IMR-90 (cell line): ENCODE data around the gene NRN1. TPM values are rescaled to one million over a fixed set of nuclear protein-coding genes. Genes with fewer than 3 reads are reported as not detected.

Source experiments
- ATAC-seq: fragments of 200-7000 bp; cut with Tn5 transposase; 2 replicates; pipeline ENCODE4 v1.9.1; 2020; ENCODE audit warnings: low read depth, mild to moderate bottlenecking, moderate library complexity
- BruUV-seq: library from RNA; stranded (reverse); fragments of 400-500 nt; replicated peaks from 2 replicates; lab custom pipeline; 2021; lab: Mats Ljungman, UMichigan
- CTCF ChIA-PET: fragments of 300-600 bp; formaldehyde crosslinking; extraction: SDS; loops from one replicate; lab custom pipeline; 2021; ENCODE audit warnings: antibody characterized with exemption; lab: Yijun Ruan, JAX
- POLR2A ChIA-PET: fragments of 300-600 bp; sonication (Branson Sonifier 250); formaldehyde crosslinking; loops from one replicate; lab custom pipeline; 2022; ENCODE audit warnings: antibody characterized with exemption; ENCODE audit not compliant: unreplicated experiment; lab: Charles Lee
- DNase-seq: peaks from one replicate; pipeline ENCODE4 v3.0.0; 2013
- H2AFZ ChIP-seq: replicated peaks from 2 replicates; pipeline ENCODE3; 2013; ENCODE audit warnings: low read length, mild to moderate bottlenecking; ENCODE audit not compliant: poor library complexity
- H2AK5ac ChIP-seq: 2 replicates; pipeline ENCODE4 v1.6.1; 2013; ENCODE audit warnings: low read depth, low read length, inconsistent platforms
- H2AK9ac ChIP-seq: replicated peaks from 2 replicates; pipeline ENCODE3; 2013; ENCODE audit warnings: mild to moderate bottlenecking, low read depth, low read length, moderate library complexity; ENCODE audit not compliant: poor library complexity
- H2BK120ac ChIP-seq: 2 replicates; pipeline ENCODE4 v1.6.1; 2013; ENCODE audit warnings: low read depth, low read length, inconsistent platforms
- H2BK15ac ChIP-seq: 3 replicates; pipeline ENCODE4 v1.6.1; 2013; ENCODE audit warnings: low read depth, low read length, inconsistent platforms
- H2BK20ac ChIP-seq: 2 replicates; pipeline ENCODE4 v1.6.1; 2013; ENCODE audit warnings: low read depth, mild to moderate bottlenecking, inconsistent platforms, low read length, moderate library complexity
- H2BK5ac ChIP-seq: 2 replicates; pipeline ENCODE4 v1.6.1; 2013; ENCODE audit warnings: mild to moderate bottlenecking, low read depth, low read length, inconsistent platforms; ENCODE audit not compliant: poor library complexity, severe bottlenecking
- H3K14ac ChIP-seq: replicated peaks from 2 replicates; pipeline ENCODE4 v1.6.1; 2013; ENCODE audit warnings: low read depth, low read length, inconsistent platforms
- H3K18ac ChIP-seq: 2 replicates; pipeline ENCODE4 v1.6.1; 2013; ENCODE audit warnings: low read depth, low read length, control low read depth
- H3K23ac ChIP-seq: 2 replicates; pipeline ENCODE4 v1.6.1; 2013; ENCODE audit warnings: low read depth, low read length, inconsistent platforms
- H3K27ac ChIP-seq: 2 replicates; pipeline ENCODE4 v1.5.1; 2013; ENCODE audit warnings: mild to moderate bottlenecking, control low read depth, low read length; ENCODE audit not compliant: insufficient read depth
- H3K27me3 ChIP-seq: 2 replicates; pipeline ENCODE4 v1.6.1; 2013; ENCODE audit warnings: low read length; ENCODE audit not compliant: control insufficient read depth, insufficient read depth
- H3K36me3 ChIP-seq: 2 replicates; pipeline ENCODE4 v1.6.1; 2013; ENCODE audit warnings: low read length, mixed read lengths; ENCODE audit not compliant: control insufficient read depth, insufficient read depth
- H3K4ac ChIP-seq: 2 replicates; pipeline ENCODE4 v1.6.1; 2013; ENCODE audit warnings: low read depth, low read length, inconsistent platforms
- H3K4me1 ChIP-seq: 2 replicates; pipeline ENCODE4 v1.6.1; 2013; ENCODE audit warnings: low read length, mixed read lengths; ENCODE audit not compliant: control insufficient read depth, insufficient read depth
- H3K4me2 ChIP-seq: 2 replicates; pipeline ENCODE4 v1.6.1; 2013; ENCODE audit warnings: low read depth, mild to moderate bottlenecking, control low read depth, low read length, moderate library complexity
- H3K4me3 ChIP-seq: 2 replicates; pipeline ENCODE4 v1.5.1; 2013; ENCODE audit warnings: low read depth, mild to moderate bottlenecking, control low read depth, low read length, moderate library complexity; ENCODE audit not compliant: insufficient read depth
- H3K56ac ChIP-seq: 2 replicates; pipeline ENCODE4 v1.6.1; 2013; ENCODE audit warnings: low read length, inconsistent platforms; ENCODE audit not compliant: insufficient read depth; ENCODE audit errors: extremely low read depth
- H3K79me1 ChIP-seq, 2 experiments: 2 replicates each; pipeline ENCODE4 v1.6.1; 2013; ENCODE audit warnings: low read length in 2 of 2, inconsistent platforms in 1 of 2, low read depth in 1 of 2
- H3K9ac ChIP-seq: 2 replicates; pipeline ENCODE4 v1.6.1; 2013; ENCODE audit warnings: low read depth, low read length, control low read depth
- H3K9me1 ChIP-seq: 2 replicates; pipeline ENCODE4 v1.6.1; 2013; ENCODE audit warnings: low read length, inconsistent platforms; ENCODE audit not compliant: insufficient read depth
- H3K9me3 ChIP-seq: 2 replicates; pipeline ENCODE4 v1.6.1; 2013; ENCODE audit warnings: low read length; ENCODE audit not compliant: control insufficient read depth, insufficient read depth
- H4K20me1 ChIP-seq: 2 replicates; pipeline ENCODE4 v1.6.1; 2013; ENCODE audit warnings: low read length, inconsistent platforms; ENCODE audit not compliant: insufficient read depth
- H4K5ac ChIP-seq: 2 replicates; pipeline ENCODE4 v1.6.1; 2013; ENCODE audit warnings: mild to moderate bottlenecking, low read depth, low read length, control low read depth
- H4K8ac ChIP-seq, 2 experiments: 2 replicates each; pipeline ENCODE4 v1.6.1; 2013; ENCODE audit warnings: low read depth in 2 of 2, low read length in 2 of 2, control low read depth in 1 of 2, inconsistent platforms in 1 of 2
- H4K91ac ChIP-seq: 2 replicates; pipeline ENCODE4 v1.6.1; 2013; ENCODE audit warnings: low read depth, low read length, inconsistent platforms; ENCODE audit not compliant: insufficient read depth
- CEBPB ChIP-seq: IDR thresholded peaks from 2 replicates; pipeline ENCODE4 v1.6.1; 2012; ENCODE audit warnings: low read depth, low read length, improper control_type of control experiment
- RAD21 ChIP-seq: IDR thresholded peaks from 2 replicates; pipeline ENCODE4 v1.6.1; 2012; ENCODE audit warnings: low read length, improper control_type of control experiment
- WGBS, 2 experiments: methylation state at CpG; one replicate each; pipeline versions ENCODE4 v1.1.5 to v1.1.7; 2013; ENCODE audit warnings: missing lambda C conversion rate in 2 of 2; ENCODE audit not compliant: insufficient read length in 1 of 2; ENCODE audit errors: extremely low coverage in 2 of 2; 5-methylcytosine and 5-hydroxymethylcytosine counted together
- dilution Hi-C: fragments of 300-500 bp; cut with HindIII; formaldehyde crosslinking; loops from one replicate; pipeline ENCODE4 v1.14.3; 2018; ENCODE audit warnings: low sequenced_read_pairs; ENCODE audit not compliant: unreplicated experiment
- in situ Hi-C: fragments of 300-500 bp; cut with MboI; formaldehyde crosslinking; loops from 3 replicates; pipeline ENCODE4 v1.14.3; 2019; ENCODE audit warnings: low sequenced_read_pairs, inconsistent platforms, mixed read lengths
- intact Hi-C: fragments of 100-400 bp; cut with micrococcal nuclease; formaldehyde crosslinking; loops from 2 replicates; pipeline ENCODE4 v1.10.0; 2022
- polyA plus RNA-seq, 3 experiments: library from polyadenylated mRNA; depleted of rRNA; stranded (reverse); fragments of >200 nt; gene quantifications; 2 replicates each; pipeline ENCODE4 v1.2.3, GENCODE V29; 2012; ENCODE audit warnings: low replicate concordance in 1 of 3
- total RNA-seq: library from RNA; depleted of rRNA; stranded (reverse); fragments of >200 nt; gene quantifications from 2 replicates; pipeline ENCODE4 v1.2.3, GENCODE V29; 2012

NRN1 gene
- total and polyA plus RNA-seq, 2 of the 4 experiments (the other 2 are of a cell fraction), result not detected

DNA sequence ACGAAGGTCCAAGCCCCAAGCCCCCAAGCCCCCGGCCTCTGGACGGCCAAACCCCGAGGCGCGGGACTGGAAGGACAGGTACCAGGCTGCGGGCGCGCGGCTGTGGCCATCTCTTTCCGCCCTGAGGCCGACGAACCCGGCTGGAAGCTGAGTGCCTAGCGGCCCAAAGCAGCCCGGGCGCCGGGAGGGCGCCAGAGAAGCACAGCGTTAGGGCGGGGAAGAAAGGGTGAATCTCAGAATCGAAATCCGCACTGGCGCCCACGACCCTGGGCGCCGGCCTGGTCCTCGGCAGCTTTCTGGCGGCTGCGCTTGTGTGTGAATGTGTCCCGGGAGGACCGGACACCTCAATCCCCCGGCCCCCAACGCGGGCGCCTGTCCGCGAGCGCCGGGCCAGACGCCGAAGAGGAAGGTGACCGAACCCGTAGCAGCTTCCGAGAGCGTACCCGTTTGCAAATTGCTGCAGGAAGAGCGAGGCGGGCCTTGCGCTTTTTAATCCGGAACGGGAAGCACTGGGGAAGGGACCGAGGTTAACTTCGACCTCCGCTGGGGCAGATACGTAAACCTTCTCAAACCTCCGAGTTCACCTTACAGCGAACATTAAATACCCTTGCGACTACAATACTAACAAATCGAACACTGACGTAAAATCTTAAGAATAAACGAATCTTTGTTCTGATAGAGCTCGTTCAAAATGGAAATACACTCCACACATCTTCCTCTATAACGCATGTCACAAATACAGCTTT lies 2.9 kb downstream of the NRN1 start:
- Histone ChIP-seq H3K9ac (no peak overlapping the region), H2BK5ac (no peak overlapping the region), H2BK120ac (no peak overlapping the region), H3K56ac (no peak overlapping the region), H3K18ac (no peak overlapping the region), H3K4me2 (peak overlapping the region; percentile 5; the same call in 1 of the 2 replicates), H3K9me1 (no peaks in the 10 kb centered on the region), H4K8ac (no peak overlapping the region), H4K91ac (no peak overlapping the region), H3K27ac (no peak overlapping the region), H2AK5ac (no peak overlapping the region), H3K4ac (no peak overlapping the region), H3K23ac (no peak overlapping the region), H3K14ac (no peak overlapping the region), H3K36me3 (no peaks in the 10 kb centered on the region), H3K4me3 (no peak overlapping the region), H3K27me3 (peaks cover 94% of the 10 kb centered on the region), H4K5ac (no peak overlapping the region), H3K9me3 (peaks cover 21% of the 10 kb centered on the region), H4K20me1 (no peaks in the 10 kb centered on the region), H2AFZ (peak overlapping the region; percentile 49), H2BK20ac (no peak overlapping the region), H2AK9ac (peak overlapping the region; percentile 68), H3K79me1 (no peaks in the 10 kb centered on the region), H3K4me1 (no peaks in the 10 kb centered on the region; the same call in 1 of the 2 replicates), H2BK15ac (no peak overlapping the region)
- DNase-seq (no peak), ATAC-seq (peak; percentile 45)
- TF ChIP-seq CEBPB (no peak), RAD21 (no peak)
- intact Hi-C loops, result no loop called here
- CTCF ChIA-PET, result no interaction called here
- WGBS, 2 experiments, result 1% methylated on average over 16 of the region's 64 CpGs; no CpG with 5 or more reads in 1 of the 2 experiments
- in situ Hi-C loops, result no loop called here
- BruUV-seq, result no TSS peak
- dilution Hi-C loops, result no loop called here
- POLR2A ChIA-PET, result no interaction called here
